Measurements from ENCODE around the gene WFS1.

WFS1 gene

GRCh38 chr4:6291784-6292297 lies 22.2 kb downstream of the WFS1 start:
- TF ChIP-seq CTCF (IDR thresholded peaks at IDR 0.05; ENCODE audit: low read depth, low read length), result no peak
- H3K27me3 ChIP-seq, result no peaks in the 10 kb centered on the region
- H3K4me3 ChIP-seq (ENCODE audit: low read depth, low read length), result no peak overlapping the region
- no peak for DNase-seq
- H3K9me3 ChIP-seq, result no peaks in the 10 kb centered on the region
- peaks cover 28% of the 10 kb centered on the region for H3K36me3 ChIP-seq
- no peaks in the 10 kb centered on the region for H3K4me1 ChIP-seq

GRCh38 chr4:6292376-6293096 lies 22.9 kb downstream of the WFS1 start:
- no peak for DNase-seq
- H3K36me3 ChIP-seq, result peaks cover 21% of the 10 kb centered on the region
- no peaks in the 10 kb centered on the region for H3K4me1 ChIP-seq
- H3K9me3 ChIP-seq, result no peaks in the 10 kb centered on the region
- no peak overlapping the region for H3K4me3 ChIP-seq (ENCODE audit: low read depth, low read length)
- TF ChIP-seq CTCF (IDR thresholded peaks at IDR 0.05; ENCODE audit: low read depth, low read length), result no peak
- H3K27me3 ChIP-seq, result no peaks in the 10 kb centered on the region

GRCh38 chr4:6293097-6293445 lies 23.4 kb downstream of the WFS1 start:
- Histone ChIP-seq H3K4me1 (no peaks in the 10 kb centered on the region), H3K9me3 (no peaks in the 10 kb centered on the region), H3K36me3 (peaks cover 21% of the 10 kb centered on the region), H3K27me3 (no peaks in the 10 kb centered on the region), H3K4me3 (ENCODE audit: low read depth, low read length) (no peak overlapping the region)
- no peak for TF ChIP-seq CTCF (IDR thresholded peaks at IDR 0.05; ENCODE audit: low read depth, low read length)
- DNase-seq, result no peak

- no peak overlapping the region for H3K4me3 ChIP-seq (ENCODE audit: low read depth, low read length)
- no peak for TF ChIP-seq CTCF (IDR thresholded peaks at IDR 0.05; ENCODE audit: low read depth, low read length)
- H3K9me3 ChIP-seq, result no peaks in the 10 kb centered on the region
- no peaks in the 10 kb centered on the region for H3K4me1 ChIP-seq
- no peak for DNase-seq
- H3K36me3 ChIP-seq, result peaks cover 23% of the 10 kb centered on the region
- H3K27me3 ChIP-seq, result no peaks in the 10 kb centered on the region
Measured at GRCh38 chr4:6293661-6294060, 24.0 kb downstream of the WFS1 start.

- no peak for TF ChIP-seq CTCF (IDR thresholded peaks at IDR 0.05; ENCODE audit: low read depth, low read length)
- DNase-seq, result no peak
- no peaks in the 10 kb centered on the region for H3K27me3 ChIP-seq
- H3K4me3 ChIP-seq (ENCODE audit: low read depth, low read length), result no peak overlapping the region
- H3K9me3 ChIP-seq, result no peaks in the 10 kb centered on the region
- no peaks in the 10 kb centered on the region for H3K4me1 ChIP-seq
- peaks cover 15% of the 10 kb centered on the region for H3K36me3 ChIP-seq
Measured at GRCh38 chr4:6294705-6295421, 25.2 kb downstream of the WFS1 start.

GRCh38 chr4:6295495-6295894 lies 25.8 kb downstream of the WFS1 start:
- Histone ChIP-seq H3K27me3 (no peaks in the 10 kb centered on the region), H3K9me3 (no peaks in the 10 kb centered on the region), H3K4me3 (ENCODE audit: low read depth, low read length) (no peak overlapping the region), H3K4me1 (no peaks in the 10 kb centered on the region), H3K36me3 (peaks cover 15% of the 10 kb centered on the region)
- DNase-seq, result no peak
- TF ChIP-seq CTCF (IDR thresholded peaks at IDR 0.05; ENCODE audit: low read depth, low read length), result no peak

Measured in BE2C (cell line).